Gastroesophageal sphincter (tissue), 4 donors: ENCODE measurements around the gene FAM98B. TPM values are rescaled to one million over a fixed set of nuclear protein-coding genes. Genes with fewer than 3 reads are reported as not detected.

Experiments
- total RNA-seq, 4 donors: library from RNA; depleted of rRNA; stranded (reverse); fragments of >200 nt; gene quantifications; one replicate each; pipeline ENCODE4 v1.1.0, GENCODE V29; 2016

FAM98B gene
- total RNA-seq, 4 donors from 2014 or later: 10.6 to 15.6 (median 11.9) TPM

Other genes starting within 250 kb of the FAM98B start
- gene SPRED1, start 201.3 kb upstream of the FAM98B start, total RNA-seq: 10 to 100 TPM; 11.8 to 30.0 (median 19.7) TPM
- gene RASGRP1, start 110.7 kb downstream of the FAM98B start, total RNA-seq: under 1 TPM; 0.16 to 0.81 (median 0.55) TPM